B cell (primary cell): ENCODE results near the gene RANBP3.

Experiments used
- CTCF ChIP-seq: fragments of 200-600 bp; IDR thresholded peaks from one replicate; pipeline ENCODE4 v1.8.0; 2022; ENCODE audit warnings: antibody characterized with exemption, mild to moderate bottlenecking
- EZH2 ChIP-seq: IDR thresholded peaks from 2 replicates; pipeline ENCODE4 v1.6.1; 2012; ENCODE audit warnings: borderline replicate concordance, low read depth, mild to moderate bottlenecking, moderate library complexity, low read length; ENCODE audit not compliant: insufficient read depth, poor library complexity, severe bottlenecking

GRCh38 chr19:5891572-5891937 is 86.4 kb downstream of the RANBP3 start:
- TF ChIP-seq CTCF, result no peak
- no peak for TF ChIP-seq EZH2
